Bronchus fibroblast of lung (primary cell): ENCODE data around the gene RNF215. TPM values are rescaled to one million over a fixed set of nuclear protein-coding genes. Genes with fewer than 3 reads are reported as not detected.

ENCODE experiments used
- total RNA-seq: library from RNA; depleted of rRNA; stranded (reverse); fragments of >200 nt; gene quantifications from 2 replicates; pipeline ENCODE4 v1.2.3, GENCODE V29; 2015

RNF215 gene
- total RNA-seq: 16.6 and 18.8 TPM in 2 replicates

GRCh38 chr22:30386960-30387827, at the start of gene RNF215:
Gene RNF215 (minus strand): TSS chr22:30387411. CDS start chr22:30387313, 98 bp downstream.

GRCh38 chr22:30425616-30426387, 38.6 kb upstream of the RNF215 start, which contains the start of gene MTFP1:
Gene MTFP1 (plus strand): TSS chr22:30425768. CDS start chr22:30425880, 112 bp downstream.

GRCh38 chr22:30396871-30397655, 9.9 kb upstream of the RNF215 start, which contains the start of gene SEC14L2:
Gene SEC14L2 (plus strand): TSS chr22:30397018. CDS start chr22:30397117, 99 bp downstream.

GRCh38 chr22:30356449-30357235, 30.6 kb downstream of the RNF215 start, which contains the start of the genes CCDC157 and SF3A1:
Gene CCDC157 (plus strand): TSS chr22:30357007. CDS start chr22:30366001, 8,994 bp downstream.
Gene SF3A1 (minus strand): TSS chr22:30356894. CDS start chr22:30356792, 102 bp downstream.

Other genes starting within 250 kb of the RNF215 start
- gene LIF, start 140.7 kb downstream of the RNF215 start, total RNA-seq: 2.4 and 2.9 TPM in 2 replicates
- gene OSM, start 120.6 kb downstream of the RNF215 start, total RNA-seq: not detected in 2 replicates
- gene CASTOR1, start 97.9 kb downstream of the RNF215 start, total RNA-seq: 5.4 and 12.6 TPM in 2 replicates
- gene TBC1D10A, start 60.5 kb downstream of the RNF215 start, total RNA-seq: 18.7 and 19.3 TPM in 2 replicates
- 46.1 and 64.5 TPM in 2 replicates for gene SF3A1, start 30.5 kb downstream of the RNF215 start, total RNA-seq
- 3.4 and 4.6 TPM in 2 replicates for gene CCDC157, start 30.4 kb downstream of the RNF215 start, total RNA-seq
- gene SEC14L2, start 9.6 kb upstream of the RNF215 start, total RNA-seq: 16.4 and 21.4 TPM in 2 replicates
- 27.1 and 27.5 TPM in 2 replicates for gene MTFP1, start 38.4 kb upstream of the RNF215 start, total RNA-seq
- gene SEC14L3, start 84.6 kb upstream of the RNF215 start, total RNA-seq: not detected in 2 replicates
- 0.17 TPM in 1 of 2 replicates, not detected in the other for gene SEC14L4, start 118.3 kb upstream of the RNF215 start, total RNA-seq
- gene SEC14L6, start 159.3 kb upstream of the RNF215 start, total RNA-seq: under 0.01 and 0.50 TPM in 2 replicates
- 0.17 and 0.30 TPM in 2 replicates for gene GAL3ST1, start 187.3 kb upstream of the RNF215 start, total RNA-seq
- 71.7 and 95.5 TPM in 2 replicates for gene PES1, start 204.5 kb upstream of the RNF215 start, total RNA-seq
- gene TCN2, start 219.8 kb upstream of the RNF215 start, total RNA-seq: 11.1 and 15.2 TPM in 2 replicates
- gene SLC35E4, start 248.4 kb upstream of the RNF215 start, total RNA-seq: 9.8 and 12.4 TPM in 2 replicates